Fibroblast of the aortic adventitia (primary cell): ENCODE results near the gene FER. TPM values are rescaled to one million over a fixed set of nuclear protein-coding genes. Genes with fewer than 3 reads are reported as not detected.
"Not testable (repeated sequence)": the region's sequence is repeated elsewhere in the genome, so short reads cannot be mapped to it uniquely, and the experiment has no call there.

Experiments
- DNase-seq: peaks from one replicate; pipeline ENCODE4 v3.0.0-alpha.2; 2010; ENCODE audit warnings: low read depth
- H3K4me3 ChIP-seq: 2 replicates; pipeline ENCODE4 v1.5.1; 2011; ENCODE audit warnings: low read depth, mild to moderate bottlenecking, control low read depth, low read length, moderate library complexity
- CTCF ChIP-seq: IDR thresholded peaks from 2 replicates; pipeline ENCODE4 v1.5.1; 2011; ENCODE audit warnings: mild to moderate bottlenecking, low read length, control low read depth, inconsistent platforms; ENCODE audit not compliant: insufficient read depth
- total RNA-seq: library from RNA; depleted of rRNA; stranded (reverse); fragments of >200 nt; gene quantifications from 2 replicates; pipeline ENCODE4 v1.2.3, GENCODE V29; 2012; ENCODE audit warnings: low replicate concordance

FER gene
- total RNA-seq, 1 donor = 41.5 TPM

GRCh38 chr5:108878756-108879155 is 131.1 kb downstream of the FER start:
- no peak for TF ChIP-seq CTCF
- H3K4me3 ChIP-seq = no peak overlapping the region
- no peak for DNase-seq

GRCh38 chr5:108881133-108881532 is 133.4 kb downstream of the FER start:
- no peak overlapping the region for H3K4me3 ChIP-seq
- no peak for DNase-seq
- TF ChIP-seq CTCF = no peak

- TF ChIP-seq CTCF = no peak
- peak; percentile 83 for DNase-seq
- no peak overlapping the region for H3K4me3 ChIP-seq
Measured at GRCh38 chr5:108884736-108885135, 137.0 kb downstream of the FER start.

GRCh38 chr5:108898257-108898656 is 150.6 kb downstream of the FER start:
- no peak for TF ChIP-seq CTCF
- DNase-seq = no peak
- no peak overlapping the region for H3K4me3 ChIP-seq

- no peak overlapping the region for H3K4me3 ChIP-seq
- no peak for TF ChIP-seq CTCF
- DNase-seq = no peak
Measured at GRCh38 chr5:108898707-108899106, 151.0 kb downstream of the FER start.

GRCh38 chr5:108899244-108899643 is 151.5 kb downstream of the FER start:
- DNase-seq = peak; percentile 36
- H3K4me3 ChIP-seq = not testable (repeated sequence)

- DNase-seq = no peak
- no peak for TF ChIP-seq CTCF
- H3K4me3 ChIP-seq = no peak overlapping the region
Measured at GRCh38 chr5:108900668-108901067, 153.0 kb downstream of the FER start.
